NCI-H146 (cell line): ENCODE data around the gene NCK2.
A peak's percentile ranks its signal among the peaks of the same experiment; 100 is the strongest.

Experiments
- DNase-seq: peaks from one replicate; lab custom pipeline; 2025; lab: John Stamatoyannopoulos, UW

The NCK2 gene

GRCh38 chr2:105793196-105793975 is 48.7 kb downstream of the NCK2 start:
- DNase-seq: no peak

GRCh38 chr2:105794926-105795574 is 50.3 kb downstream of the NCK2 start:
- DNase-seq: peak; percentile 79

- peak; percentile 79 for DNase-seq
Measured at GRCh38 chr2:105795575-105795934, 50.8 kb downstream of the NCK2 start.

GRCh38 chr2:105796131-105796638 is 51.5 kb downstream of the NCK2 start:
- peak; percentile 20 for DNase-seq

GRCh38 chr2:105796791-105797190 is 52.1 kb downstream of the NCK2 start:
- no peak for DNase-seq

- DNase-seq: no peak
Measured at GRCh38 chr2:105797298-105797819, 52.6 kb downstream of the NCK2 start.

GRCh38 chr2:105798595-105798994 is 53.9 kb downstream of the NCK2 start:
- no peak for DNase-seq

- DNase-seq: no peak
Measured at GRCh38 chr2:105800036-105800713, 55.5 kb downstream of the NCK2 start.

- DNase-seq: no peak
Measured at GRCh38 chr2:105800953-105801635, 56.4 kb downstream of the NCK2 start.

GRCh38 chr2:105801961-105802360 is 57.2 kb downstream of the NCK2 start:
- DNase-seq: no peak

GRCh38 chr2:105802587-105802986 is 57.9 kb downstream of the NCK2 start:
- DNase-seq: no peak

- no peak for DNase-seq
Measured at GRCh38 chr2:105803337-105803736, 58.6 kb downstream of the NCK2 start.

GRCh38 chr2:105803773-105804172 is 59.1 kb downstream of the NCK2 start:
- no peak for DNase-seq

- peak; percentile 89 for DNase-seq
Measured at GRCh38 chr2:105804266-105804665, 59.6 kb downstream of the NCK2 start.

- DNase-seq: no peak
Measured at GRCh38 chr2:105806996-105807395, 62.3 kb downstream of the NCK2 start.

GRCh38 chr2:105808423-105809096 is 63.8 kb downstream of the NCK2 start:
- no peak for DNase-seq

- DNase-seq: no peak
Measured at GRCh38 chr2:105809097-105809473, 64.4 kb downstream of the NCK2 start.

- no peak for DNase-seq
Measured at GRCh38 chr2:105809723-105810122, 65.0 kb downstream of the NCK2 start.

GRCh38 chr2:105812180-105813044 is 67.7 kb downstream of the NCK2 start:
- peak; percentile 66 for DNase-seq

GRCh38 chr2:105813045-105813315 is 68.3 kb downstream of the NCK2 start:
- no peak for DNase-seq

GRCh38 chr2:105813405-105813804 is 68.7 kb downstream of the NCK2 start:
- no peak for DNase-seq
